K562 (cell line): ENCODE measurements around the gene FKBP2. TPM values are rescaled to one million over a fixed set of nuclear protein-coding genes. Genes with fewer than 3 reads are reported as not detected.

ENCODE experiments used
- CXXC5 ChIP-seq: fragments of 250-450 bp; sonication (Bioruptor Pico); IDR thresholded peaks from 2 replicates; pipeline ENCODE4 v1.8.0; 2022; ENCODE audit warnings: inconsistent platforms, mild to moderate bottlenecking, moderate library complexity
- ELF2 ChIP-seq: fragments of 250-450 bp; sonication (Bioruptor Pico); IDR thresholded peaks from 2 replicates; pipeline ENCODE4 v1.5.0; 2021; ENCODE audit warnings: mild to moderate bottlenecking
- FOXJ3 ChIP-seq: sonication (generic); formaldehyde crosslinking; IDR thresholded peaks from 2 replicates; pipeline ENCODE4 v1.4.0; 2020; ENCODE audit warnings: mild to moderate bottlenecking, missing genetic modification reagents
- FOXM1 ChIP-seq, 2 experiments: fragments of 450-650 bp in 1 of 2; sonication (generic) in 1 of 2; formaldehyde crosslinking in 1 of 2; IDR thresholded peaks; 2 replicates each; pipeline versions ENCODE4 v1.6.1 to v1.9.0; 2017 to 2022; ENCODE audit warnings: low read depth in 2 of 2, mild to moderate bottlenecking in 2 of 2, missing genetic modification reagents in 1 of 2, moderate library complexity in 1 of 2
- FOXP4 ChIP-seq: sonication (generic); formaldehyde crosslinking; IDR thresholded peaks from 2 replicates; pipeline ENCODE4 v1.8.0; 2022; ENCODE audit warnings: mild to moderate bottlenecking, missing genetic modification reagents, borderline replicate concordance
- HSF4 ChIP-seq: fragments of 250-450 bp; sonication (Bioruptor Pico); IDR thresholded peaks from 2 replicates; pipeline ENCODE4 v2.1.2; 2022; ENCODE audit warnings: mild to moderate bottlenecking, moderate library complexity, borderline replicate concordance
- LEF1 ChIP-seq: fragments of 450-650 bp; IDR thresholded peaks from 2 replicates; pipeline ENCODE4 v1.6.1; 2016; ENCODE audit warnings: mild to moderate bottlenecking
- MAFK ChIP-seq: IDR thresholded peaks from 2 replicates; pipeline ENCODE4 v1.6.1; 2011; ENCODE audit warnings: low read length, improper control_type of control experiment
- MXI1 ChIP-seq: IDR thresholded peaks from 2 replicates; pipeline ENCODE4 v1.6.1; 2011; ENCODE audit warnings: low read depth, mild to moderate bottlenecking, improper control_type of control experiment, low read length
- NEUROD1 ChIP-seq: fragments of 150-350 bp; IDR thresholded peaks from 2 replicates; pipeline ENCODE4 v1.6.1; 2014; ENCODE audit warnings: borderline replicate concordance, low read length, low read depth; ENCODE audit not compliant: partially characterized antibody
- RAD51 ChIP-seq: fragments of 450-650 bp; IDR thresholded peaks from 2 replicates; pipeline ENCODE4 v1.7.1; 2016; ENCODE audit warnings: low read depth, mild to moderate bottlenecking, borderline replicate concordance
- SREBF1 ChIP-seq: fragments of 150-350 bp; IDR thresholded peaks from 2 replicates; pipeline ENCODE4 v1.6.1; 2014; ENCODE audit warnings: antibody characterized with exemption, low read depth, low read length, borderline replicate concordance
- SRSF9 ChIP-seq: fragments of 200-400 bp; formaldehyde crosslinking; IDR thresholded peaks from 2 replicates; pipeline ENCODE4 v1.6.1; 2017; ENCODE audit warnings: low read depth, low read length, borderline replicate concordance
- TAF15 ChIP-seq: fragments of 200-400 bp; formaldehyde crosslinking; IDR thresholded peaks from 2 replicates; pipeline ENCODE4 v1.6.1; 2017; ENCODE audit warnings: mild to moderate bottlenecking, low read depth, low read length, moderate library complexity
- THAP7 ChIP-seq: fragments of 250-450 bp; sonication (Bioruptor Pico); IDR thresholded peaks from 2 replicates; pipeline ENCODE4 v1.5.0; 2021
- TSHZ1 ChIP-seq: fragments of 250-450 bp; sonication (Bioruptor Pico); IDR thresholded peaks from 2 replicates; pipeline ENCODE4 v1.4.0; 2020; ENCODE audit warnings: mild to moderate bottlenecking, moderate library complexity
- YY1 ChIP-seq, 3 experiments: IDR thresholded peaks; 2 replicates each; pipeline ENCODE4 v1.6.1; 2011; ENCODE audit warnings: low read length in 2 of 3, mild to moderate bottlenecking in 2 of 3, moderate library complexity in 2 of 3, borderline replicate concordance in 1 of 3, control low read depth in 1 of 3, low read depth in 1 of 3; ENCODE audit not compliant: insufficient read depth in 3 of 3, insufficient replicate concordance in 2 of 3, control insufficient read depth in 1 of 3, insufficient read length in 1 of 3; ENCODE audit errors: extremely low read depth in 1 of 3
- ZNF316 ChIP-seq: fragments of 450-650 bp; IDR thresholded peaks from 2 replicates; pipeline ENCODE4 v1.6.1; 2016
- ZNF408 ChIP-seq: fragments of 250-450 bp; sonication (Bioruptor Pico); IDR thresholded peaks from 2 replicates; pipeline ENCODE4 v1.4.0; 2020; ENCODE audit warnings: low read depth, mild to moderate bottlenecking, moderate library complexity
- ZSCAN32 ChIP-seq: fragments of 450-650 bp; formaldehyde crosslinking; IDR thresholded peaks from 2 replicates; pipeline ENCODE4 v1.4.0; 2020; ENCODE audit warnings: mild to moderate bottlenecking, moderate library complexity
- polyA plus RNA-seq, 8 experiments: library from polyadenylated mRNA; depleted of rRNA in 4 of 8; stranded (reverse) in 5 of 8; unstranded in 3 of 8; fragments of >200 nt; fragmentation: Nextera tagmentation in 2 of 8; fragmentation: Illumina TruSeq in 1 of 8; extraction: Ambion mirVana in 2 of 8; extraction: Trizol in 1 of 8; gene quantifications; 2 replicates each; pipeline versions ENCODE4 v1.2.1 to v1.2.3, GENCODE V29; 2011 to 2014; ENCODE audit warnings: inconsistent platforms in 1 of 8, missing spikeins in 1 of 8
- total RNA-seq, 7 experiments: library from RNA; depleted of rRNA in 6 of 7; stranded (reverse); fragments of >200 nt in 6 of 7; fragmentation: Illumina TruSeq in 2 of 7; extraction: Trizol in 2 of 7; gene quantifications; 2 replicates each; pipeline versions ENCODE4 v1.2.1 to v1.2.3, GENCODE V29; 2011 to 2021; ENCODE audit warnings: low replicate concordance in 1 of 7

Gene FKBP2
- total and polyA plus RNA-seq, 9 of the 15 experiments (the other 6 are each of a cell fraction or from before 2014, with no cell fraction given), result 3.5 to 151 (median 58.1) TPM

GRCh38 chr11:64225608-64226506 is 15.0 kb upstream of the FKBP2 start, which contains the start of the genes NUDT22 and TRPT1 (continued):
- TF ChIP-seq TAF15 (no peak), ELF2 (CRISPR knock-in tag) (peak; percentile 68), MXI1 (no peak), LEF1 (no peak), RAD51 (no peak), TSHZ1 (no peak), HSF4 (CRISPR knock-in tag) (no peak), FOXM1 (IDR thresholded peaks at IDR 0.05; ENCODE audit: low read depth) (no peak), FOXM1 (CRISPR knock-in tag; IDR thresholded peaks at IDR 0.05; ENCODE audit: low read depth) (0 out of 2 replicates have a peak, but pooled peaks have one; percentile 76), ZSCAN32 (CRISPR knock-in tag) (no peak), SREBF1 (no peak), THAP7 (CRISPR knock-in tag) (peak; percentile 17; the same call in 1 of the 2 replicates), ZNF316 (no peak), YY1 (IDR thresholded peaks at IDR 0.05; ENCODE audit: borderline replicate concordance in 1 of 3, control insufficient read depth in 1 of 3, extremely low read depth in 1 of 3, insufficient read depth in 3 of 3, insufficient read length in 1 of 3, insufficient replicate concordance in 2 of 3, low read depth in 1 of 3, low read length in 2 of 3) (peak in 2 of 3 experiments; percentile 30 to 40), MAFK (no peak), FOXJ3 (no peak), NEUROD1 (peak; percentile 22), FOXP4 (CRISPR knock-in tag) (no peak), ZNF408 (no peak), SRSF9 (no peak), CXXC5 (CRISPR knock-in tag) (peak; percentile 77)
